ENCODE measurements around the gene GPR37L1. TPM values are rescaled to one million over a fixed set of nuclear protein-coding genes. Genes with fewer than 3 reads are reported as not detected.

GPR37L1 gene
- total and polyA plus RNA-seq, 10 donors, result 0.16 TPM; not detected in 9

DNA sequence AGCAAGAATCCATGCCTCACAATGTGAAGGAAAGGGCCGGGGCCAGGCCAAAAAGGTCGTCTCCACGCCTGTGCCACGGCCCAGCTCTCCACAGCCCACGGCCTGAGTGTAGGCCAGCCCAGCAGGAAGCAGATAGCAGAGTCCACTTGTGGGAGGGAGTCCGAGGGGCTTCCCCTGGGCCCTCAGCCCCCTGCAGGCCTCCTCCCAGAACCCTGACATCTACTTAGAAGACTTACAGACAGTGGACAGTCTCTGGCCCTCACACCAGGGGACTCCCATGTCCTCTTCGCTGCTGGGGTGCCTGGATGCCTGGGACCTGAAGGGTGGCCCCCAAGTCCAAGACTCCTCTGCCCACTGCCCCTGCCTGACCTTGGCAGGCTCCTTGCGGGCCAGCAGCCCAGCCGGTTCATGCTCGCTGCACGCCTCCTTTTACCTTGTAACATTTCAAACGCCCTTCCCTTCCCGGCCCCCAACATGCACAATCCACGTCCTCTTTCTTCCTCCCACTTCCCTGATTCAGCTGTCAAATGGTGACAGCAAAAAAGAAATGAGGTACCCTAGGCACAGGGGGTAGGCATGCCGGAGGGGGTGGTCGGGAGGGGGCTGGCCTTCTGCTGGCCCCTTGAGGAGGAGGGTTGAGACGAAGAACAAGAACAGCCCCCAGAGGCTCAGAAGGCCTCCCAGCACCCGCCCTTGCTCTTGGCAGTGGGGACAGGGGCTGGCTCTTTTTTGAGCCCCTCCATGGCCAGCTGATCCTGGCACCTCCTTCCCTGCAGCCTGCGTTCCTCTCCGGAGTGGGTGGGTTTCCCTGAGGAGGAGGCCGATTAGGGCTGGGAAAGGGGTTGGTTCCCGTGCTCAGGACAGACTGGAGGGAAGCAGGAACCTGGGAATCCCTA, 38.7 kb downstream of the GPR37L1 start:
- H3K9me3 ChIP-seq, result no peaks in the 10 kb centered on the region
- intact Hi-C loops (cut with DNase I; ENCODE audit: low total_unique reads), result no loop called here
- peak overlapping the region in 5 of 8 donors; percentile 45 to 71 (median 52) for H3K4me3 ChIP-seq
- TF ChIP-seq POLR2AphosphoS5 (IDR thresholded peaks at IDR 0.05) (no peak), CTCF (IDR thresholded peaks at IDR 0.05 in 8 of 11, conservative IDR thresholded peaks at IDR 0.05 in 3 of 11) (no peak), POLR2A (IDR thresholded peaks at IDR 0.05) (no peak)
- peaks cover 0 to 18% (median 10%) of the 10 kb centered on the region in 6 donors for H3K36me3 ChIP-seq
- H3K4me1 ChIP-seq, result peaks cover 58 to 100% (median 96%) of the 10 kb centered on the region in 6 donors
- DNase-seq, result no peak
- 25 to 46% (median 27%) methylated on average over 20 to 22 of the region's 22 CpGs for WGBS, 5 donors
- H3K27me3 ChIP-seq (replicated peaks in 1 of 7), result no peaks in the 10 kb centered on the region
- H3K27ac ChIP-seq, result peak overlapping the region; percentile 84 to 96 (median 92)

DNA sequence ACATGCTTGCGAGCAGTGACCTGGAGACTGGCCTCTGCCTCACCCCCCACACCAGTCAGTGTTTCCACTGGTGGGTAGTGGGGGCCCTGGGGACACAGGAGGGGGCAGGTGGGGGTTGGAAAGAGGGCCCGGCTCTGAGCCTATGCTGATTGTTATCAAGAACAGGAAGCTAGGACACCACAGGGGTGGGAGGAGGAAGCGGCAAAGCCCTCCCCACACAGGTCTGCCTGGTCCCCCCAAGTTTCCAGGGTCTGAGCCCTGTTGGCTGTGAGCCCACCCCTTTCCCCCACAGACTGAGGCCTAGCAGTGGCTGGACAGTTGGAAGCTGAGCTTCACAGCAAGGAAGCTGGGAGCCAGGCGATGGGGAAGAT, 39.3 kb downstream of the GPR37L1 start:
- Histone ChIP-seq H3K27ac (peak overlapping the region; percentile 84 to 96 (median 92)), H3K4me1 (peaks cover 58 to 96% (median 90%) of the 10 kb centered on the region in 6 donors), H3K4me3 (peak overlapping the region in 1 of 8 donors; percentile 71), H3K9me3 (no peaks in the 10 kb centered on the region), H3K36me3 (peaks cover 0 to 11% (median 4%) of the 10 kb centered on the region in 6 donors), H3K27me3 (replicated peaks in 1 of 7) (no peaks in the 10 kb centered on the region)
- intact Hi-C loops (cut with DNase I; ENCODE audit: low total_unique reads), result no loop called here
- TF ChIP-seq POLR2AphosphoS5 (IDR thresholded peaks at IDR 0.05), result no peak
- TF ChIP-seq CTCF (IDR thresholded peaks at IDR 0.05 in 8 of 11, conservative IDR thresholded peaks at IDR 0.05 in 3 of 11), result no peak
- TF ChIP-seq POLR2A (IDR thresholded peaks at IDR 0.05), result no peak
- 15 to 38% (median 26%) methylated on average over 3 to 4 of the region's 4 CpGs for WGBS, 5 donors
- peak; percentile 89 for DNase-seq

DNA sequence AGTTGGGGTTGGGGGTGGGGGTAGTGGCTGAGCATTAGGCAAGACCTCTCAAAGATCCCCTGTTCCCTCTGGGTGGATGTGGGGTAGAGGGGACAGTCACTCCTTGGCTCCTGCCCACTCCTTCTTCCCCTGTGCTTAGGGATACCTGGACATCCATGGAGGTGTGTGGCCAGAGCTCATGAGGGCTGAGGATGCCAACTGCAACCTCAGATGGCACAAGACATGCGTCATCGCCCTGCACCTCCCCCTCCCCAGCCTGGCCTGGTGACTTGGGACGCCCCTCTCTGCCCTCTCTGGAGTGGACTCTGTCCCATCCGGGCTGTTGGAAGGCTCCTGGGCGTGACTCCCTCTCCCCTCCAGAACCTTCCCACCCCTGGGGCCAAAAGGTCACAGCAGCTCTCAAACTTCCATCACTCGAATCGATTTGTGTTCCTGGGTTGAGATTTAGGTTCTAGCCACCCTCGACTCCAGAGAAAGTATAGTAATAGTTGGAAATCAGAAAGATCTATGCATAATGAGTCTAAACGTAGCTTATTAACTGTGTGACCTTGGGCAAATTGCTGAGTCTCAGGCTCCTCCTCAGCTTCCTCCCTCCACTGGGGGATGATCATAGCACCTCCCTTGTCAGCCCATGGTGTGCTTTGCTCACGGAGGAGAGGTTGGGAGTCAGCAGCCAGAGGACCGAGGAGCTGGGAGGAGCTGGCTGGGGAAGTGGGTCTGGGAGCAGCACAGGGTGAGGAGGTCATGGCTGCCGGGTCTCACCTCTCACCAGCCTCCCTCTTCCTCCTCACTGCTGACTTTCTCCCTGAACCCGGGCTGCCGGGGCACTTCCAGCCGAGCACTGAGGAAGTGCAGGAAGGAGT, 39.9 kb downstream of the GPR37L1 start:
- WGBS, 5 donors, result 21 to 30% (median 26%) methylated on average over 10 to 15 of the region's 15 CpGs
- H3K27ac ChIP-seq, result peak overlapping the region; percentile 84 to 96 (median 92)

More for the DNA sequence above, 39.9 kb downstream of the GPR37L1 start:
- intact Hi-C loops (cut with DNase I; ENCODE audit: low total_unique reads), result no loop called here
- Histone ChIP-seq H3K27me3 (replicated peaks in 1 of 7) (no peaks in the 10 kb centered on the region), H3K9me3 (no peaks in the 10 kb centered on the region), H3K36me3 (peaks cover 0 to 5% (median 2%) of the 10 kb centered on the region in 6 donors), H3K4me1 (peaks cover 58 to 93% (median 84%) of the 10 kb centered on the region in 6 donors), H3K4me3 (peak overlapping the region in 1 of 8 donors; percentile 71)
- peak; percentile 86 for DNase-seq
- TF ChIP-seq CTCF (IDR thresholded peaks at IDR 0.05 in 8 of 11, conservative IDR thresholded peaks at IDR 0.05 in 3 of 11), result no peak
- TF ChIP-seq POLR2AphosphoS5 (IDR thresholded peaks at IDR 0.05), result peak in 1 of 3 donors; percentile 37
